ENCODE data around the gene ATP2B2.

DNA sequence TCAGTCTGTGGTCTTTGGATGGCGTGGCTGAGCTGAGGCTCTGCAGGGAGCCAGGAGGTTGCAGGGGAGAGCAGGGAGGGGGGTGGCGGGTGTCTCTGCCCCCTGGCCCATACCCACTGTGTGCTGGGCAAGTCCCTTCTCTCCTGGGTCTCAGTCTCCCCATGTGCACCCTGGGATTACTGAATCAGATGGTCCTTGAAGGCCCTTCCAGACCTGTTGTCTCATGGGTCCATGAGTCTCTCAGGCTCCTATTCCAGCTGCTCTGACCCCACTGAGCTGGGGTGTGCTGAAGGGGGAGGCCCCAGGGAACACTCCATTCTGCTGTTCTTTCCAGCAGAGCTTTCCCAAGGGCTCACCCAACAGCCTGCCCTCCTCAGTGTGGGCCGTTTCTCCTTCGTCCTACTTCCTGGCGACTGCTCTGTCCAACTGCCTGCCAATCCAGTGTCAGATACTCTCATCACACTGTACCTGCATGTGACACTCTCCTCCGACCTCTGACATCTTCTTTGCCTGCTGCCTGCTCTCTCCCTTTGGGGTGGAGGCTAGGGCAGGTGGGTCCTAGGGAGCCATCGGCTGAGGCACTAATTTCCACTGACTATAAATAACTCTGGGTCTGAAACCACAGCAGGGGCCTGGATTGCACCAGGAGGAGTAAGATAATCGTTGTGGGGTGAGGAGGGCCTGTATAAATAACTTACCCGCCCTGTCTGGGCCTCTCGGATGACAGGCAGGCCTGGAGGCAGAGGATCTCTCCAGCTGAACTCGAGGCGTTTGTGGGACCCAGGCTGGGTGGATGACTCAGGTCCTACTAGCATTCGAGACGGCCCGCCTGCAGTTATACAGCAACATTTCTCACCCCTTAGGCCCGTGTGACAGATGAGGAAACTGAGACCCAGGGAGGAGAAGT lies 67.1 kb downstream of the ATP2B2 start:
- TF ChIP-seq, protein P1, sequence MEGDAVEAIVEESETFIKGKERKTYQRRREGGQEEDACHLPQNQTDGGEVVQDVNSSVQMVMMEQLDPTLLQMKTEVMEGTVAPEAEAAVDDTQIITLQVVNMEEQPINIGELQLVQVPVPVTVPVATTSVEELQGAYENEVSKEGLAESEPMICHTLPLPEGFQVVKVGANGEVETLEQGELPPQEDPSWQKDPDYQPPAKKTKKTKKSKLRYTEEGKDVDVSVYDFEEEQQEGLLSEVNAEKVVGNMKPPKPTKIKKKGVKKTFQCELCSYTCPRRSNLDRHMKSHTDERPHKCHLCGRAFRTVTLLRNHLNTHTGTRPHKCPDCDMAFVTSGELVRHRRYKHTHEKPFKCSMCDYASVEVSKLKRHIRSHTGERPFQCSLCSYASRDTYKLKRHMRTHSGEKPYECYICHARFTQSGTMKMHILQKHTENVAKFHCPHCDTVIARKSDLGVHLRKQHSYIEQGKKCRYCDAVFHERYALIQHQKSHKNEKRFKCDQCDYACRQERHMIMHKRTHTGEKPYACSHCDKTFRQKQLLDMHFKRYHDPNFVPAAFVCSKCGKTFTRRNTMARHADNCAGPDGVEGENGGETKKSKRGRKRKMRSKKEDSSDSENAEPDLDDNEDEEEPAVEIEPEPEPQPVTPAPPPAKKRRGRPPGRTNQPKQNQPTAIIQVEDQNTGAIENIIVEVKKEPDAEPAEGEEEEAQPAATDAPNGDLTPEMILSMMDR (IDR thresholded peaks at IDR 0.05 in 4 of 5, conservative IDR thresholded peaks at IDR 0.05 in 1 of 5) = no peak
- TF ChIP-seq POLR2A (IDR thresholded peaks at IDR 0.05) = peak in 1 of 2 donors; percentile 29
